ENCODE data around the gene HSPA1A.

Gene HSPA1A

DNA sequence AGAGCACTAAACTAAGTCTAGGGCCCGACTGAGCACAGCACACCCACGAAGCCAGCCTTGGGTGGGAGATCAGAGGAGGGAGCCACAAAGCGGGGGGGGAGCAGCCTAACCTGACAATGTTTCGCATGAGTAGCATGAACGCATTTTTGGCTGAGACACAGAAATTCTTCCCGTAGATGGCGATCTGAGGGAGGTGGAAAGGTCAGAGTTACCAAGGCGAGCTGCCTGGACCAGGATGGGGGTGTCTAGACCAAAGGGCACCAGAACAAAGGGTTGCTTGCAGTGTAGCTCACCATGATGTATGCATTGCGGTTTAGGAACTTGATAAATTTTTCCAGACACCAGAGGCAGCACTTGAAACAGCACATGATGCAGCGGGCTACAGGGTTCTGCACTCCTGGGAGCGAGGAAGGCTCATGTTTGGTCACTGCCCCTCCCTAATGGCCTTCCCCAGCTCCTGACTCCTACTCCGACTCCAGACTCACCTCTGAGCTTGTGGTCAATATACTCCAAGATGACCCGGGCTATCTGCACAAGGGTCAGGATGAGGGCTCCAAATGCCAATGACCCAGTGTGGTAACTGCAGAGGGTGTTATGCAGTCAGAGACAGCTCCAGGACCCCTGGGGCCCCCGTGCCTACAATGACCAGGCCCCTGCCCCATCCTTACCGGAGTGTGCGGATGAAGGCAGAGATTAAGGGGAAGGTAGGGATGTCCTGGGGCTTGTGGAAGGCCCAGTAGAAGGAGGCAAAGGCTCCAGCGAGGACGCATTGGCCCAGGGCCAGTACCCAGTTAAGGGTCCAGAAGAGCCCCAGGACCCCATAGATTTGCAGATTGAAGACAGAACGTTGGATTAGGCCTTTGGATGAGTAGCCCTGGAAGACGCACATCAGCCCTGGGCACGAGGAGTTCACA lies 50.1 kb downstream of the HSPA1A start:
- no peak for DNase-seq
